Islet precursor cell (in vitro differentiated cells): ENCODE measurements around the gene NUF2.
"Not testable (repeated sequence)": the region's sequence is repeated elsewhere in the genome, so short reads cannot be mapped to it uniquely, and the experiment has no call there.

Source experiments
- DNase-seq: peaks from one replicate; pipeline ENCODE4 v3.0.0-alpha.2; 2018

NUF2 gene

GRCh38 chr1:163337631-163338030 lies 15.9 kb downstream of the NUF2 start:
- DNase-seq: no peak

- no peak for DNase-seq
These were observed 24.6 kb downstream of the NUF2 start for GRCh38 chr1:163346326-163346870.

GRCh38 chr1:163347106-163347505 lies 25.4 kb downstream of the NUF2 start:
- no peak for DNase-seq

- DNase-seq: no peak
These were observed 30.2 kb downstream of the NUF2 start for GRCh38 chr1:163351912-163352311.

- DNase-seq: no peak
These were observed 35.6 kb downstream of the NUF2 start for GRCh38 chr1:163357378-163357777.

- not testable (repeated sequence) for DNase-seq
These were observed 36.4 kb downstream of the NUF2 start for GRCh38 chr1:163358172-163358571.

- DNase-seq: no peak
These were observed 39.6 kb downstream of the NUF2 start for GRCh38 chr1:163361123-163361934.

- DNase-seq: no peak
These were observed 43.4 kb downstream of the NUF2 start for GRCh38 chr1:163365186-163365585.

- no peak for DNase-seq
These were observed 44.8 kb downstream of the NUF2 start for GRCh38 chr1:163366555-163366954.

- no peak for DNase-seq
These were observed 46.0 kb downstream of the NUF2 start for GRCh38 chr1:163367721-163368120.

- no peak for DNase-seq
These were observed 50.8 kb downstream of the NUF2 start for GRCh38 chr1:163372576-163372975.

- DNase-seq: no peak
These were observed 56.8 kb downstream of the NUF2 start for GRCh38 chr1:163378554-163378953.

GRCh38 chr1:163379801-163380200 lies 58.0 kb downstream of the NUF2 start:
- no peak for DNase-seq

- DNase-seq: no peak
These were observed 59.9 kb downstream of the NUF2 start for GRCh38 chr1:163381487-163382184.

- DNase-seq: no peak
These were observed 60.6 kb downstream of the NUF2 start for GRCh38 chr1:163382395-163382794.

GRCh38 chr1:163387146-163387545 lies 65.4 kb downstream of the NUF2 start:
- DNase-seq: no peak

- DNase-seq: no peak
These were observed 67.2 kb downstream of the NUF2 start for GRCh38 chr1:163388970-163389369.

- no peak for DNase-seq
These were observed 74.0 kb downstream of the NUF2 start for GRCh38 chr1:163395790-163396189.

- DNase-seq: no peak
These were observed 75.9 kb downstream of the NUF2 start for GRCh38 chr1:163397451-163398200.

GRCh38 chr1:163399001-163399400 lies 77.2 kb downstream of the NUF2 start:
- DNase-seq: no peak

GRCh38 chr1:163399976-163400601 lies 78.3 kb downstream of the NUF2 start:
- DNase-seq: no peak

- DNase-seq: no peak
These were observed 79.5 kb downstream of the NUF2 start for GRCh38 chr1:163401211-163401610.
